Subcutaneous adipose tissue (tissue), 4 donors: ENCODE measurements around the gene PPP2R5C. TPM values are rescaled to one million over a fixed set of nuclear protein-coding genes. Genes with fewer than 3 reads are reported as not detected.

Experiments used
- total RNA-seq, 4 donors: library from RNA; depleted of rRNA; stranded (reverse); fragments of >200 nt; gene quantifications; one replicate each; pipeline ENCODE4 v1.1.0, GENCODE V29; 2016
- TF ChIP-seq, protein P1 (sequence below): fragments of 450-650 bp; IDR thresholded peaks from one replicate; pipeline ENCODE4 v1.5.1; 2016; ENCODE audit warnings: low read depth, mild to moderate bottlenecking, control low read depth, antibody characterized with exemption, moderate library complexity

The PPP2R5C gene
- total RNA-seq, 4 donors from 2014 or later: 98.9 to 127 (median 102) TPM

GRCh38 chr14:101928415-101928841 is 166.9 kb downstream of the PPP2R5C start:
- TF ChIP-seq, protein P1, sequence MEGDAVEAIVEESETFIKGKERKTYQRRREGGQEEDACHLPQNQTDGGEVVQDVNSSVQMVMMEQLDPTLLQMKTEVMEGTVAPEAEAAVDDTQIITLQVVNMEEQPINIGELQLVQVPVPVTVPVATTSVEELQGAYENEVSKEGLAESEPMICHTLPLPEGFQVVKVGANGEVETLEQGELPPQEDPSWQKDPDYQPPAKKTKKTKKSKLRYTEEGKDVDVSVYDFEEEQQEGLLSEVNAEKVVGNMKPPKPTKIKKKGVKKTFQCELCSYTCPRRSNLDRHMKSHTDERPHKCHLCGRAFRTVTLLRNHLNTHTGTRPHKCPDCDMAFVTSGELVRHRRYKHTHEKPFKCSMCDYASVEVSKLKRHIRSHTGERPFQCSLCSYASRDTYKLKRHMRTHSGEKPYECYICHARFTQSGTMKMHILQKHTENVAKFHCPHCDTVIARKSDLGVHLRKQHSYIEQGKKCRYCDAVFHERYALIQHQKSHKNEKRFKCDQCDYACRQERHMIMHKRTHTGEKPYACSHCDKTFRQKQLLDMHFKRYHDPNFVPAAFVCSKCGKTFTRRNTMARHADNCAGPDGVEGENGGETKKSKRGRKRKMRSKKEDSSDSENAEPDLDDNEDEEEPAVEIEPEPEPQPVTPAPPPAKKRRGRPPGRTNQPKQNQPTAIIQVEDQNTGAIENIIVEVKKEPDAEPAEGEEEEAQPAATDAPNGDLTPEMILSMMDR: no peak

- TF ChIP-seq, protein P1: no peak
Observed at GRCh38 chr14:101929096-101929495, 167.6 kb downstream of the PPP2R5C start.

- TF ChIP-seq, protein P1: no peak
Observed at GRCh38 chr14:101929946-101930345, 168.4 kb downstream of the PPP2R5C start.

GRCh38 chr14:101932673-101933072 is 171.2 kb downstream of the PPP2R5C start:
- TF ChIP-seq, protein P1: no peak

DNA sequence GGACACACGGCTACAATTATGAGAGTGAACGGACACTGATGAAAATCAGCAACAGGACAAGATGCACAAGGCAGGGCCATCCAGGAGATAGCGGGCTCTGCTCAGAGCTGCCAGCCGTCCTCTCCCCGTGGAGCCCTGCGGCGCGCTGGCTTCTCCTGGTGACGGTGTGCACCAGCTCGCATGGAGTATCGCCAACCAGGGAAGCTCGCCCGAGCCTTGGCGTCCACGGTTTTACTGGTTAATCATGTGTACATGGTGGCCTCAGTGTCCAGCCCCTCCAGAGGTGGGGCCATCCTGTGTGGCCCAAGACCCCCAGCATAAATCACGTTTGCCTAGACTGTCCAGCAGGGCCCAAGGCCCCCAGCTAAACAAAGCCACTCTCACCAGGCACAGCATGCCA is 171.7 kb downstream of the PPP2R5C start:
- TF ChIP-seq, protein P1: no peak

GRCh38 chr14:101934601-101935150 is 173.2 kb downstream of the PPP2R5C start:
- TF ChIP-seq, protein P1: no peak

GRCh38 chr14:101937926-101938767 is 176.6 kb downstream of the PPP2R5C start:
- TF ChIP-seq, protein P1: no peak
